Measurements from ENCODE around the gene SH3RF3. TPM values are rescaled to one million over a fixed set of nuclear protein-coding genes. Genes with fewer than 3 reads are reported as not detected.

SH3RF3 gene
- total RNA-seq, 2 donors from 2014 or later: 1.3 to 2.5 TPM

DNA sequence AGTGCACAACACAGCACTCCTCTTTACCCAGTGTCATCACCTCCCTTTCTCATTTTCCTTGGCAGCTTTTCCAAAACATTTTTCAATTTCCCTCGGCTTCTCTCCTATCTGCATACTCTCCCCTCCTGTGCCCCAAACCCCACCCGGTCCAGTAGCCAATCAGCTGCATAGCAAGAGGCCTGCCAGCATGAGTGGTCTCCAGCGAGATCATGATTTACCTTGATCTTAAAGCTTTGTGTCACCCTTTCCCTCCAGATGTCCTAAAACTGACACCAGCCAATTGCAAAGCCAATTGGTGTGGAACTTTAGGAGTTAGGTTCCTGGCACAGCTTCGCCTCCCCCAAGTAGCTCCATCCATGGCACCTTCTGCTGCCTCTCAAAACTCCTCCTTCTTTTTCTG is 45.2 kb upstream of the SH3RF3 start:
- H3K4me3 ChIP-seq: no peak overlapping the region
- no peaks in the 10 kb centered on the region for H3K36me3 ChIP-seq
- no peaks in the 10 kb centered on the region for H3K4me1 ChIP-seq
- TF ChIP-seq CTCF (IDR thresholded peaks at IDR 0.05): no peak
- H3K9ac ChIP-seq (ENCODE audit: low read depth in 2 of 2, low read length in 2 of 2): no peak overlapping the region
- H3K9me3 ChIP-seq: no peaks in the 10 kb centered on the region
- DNase-seq: no peak
- intact Hi-C loops (cut with DNase I): no loop called here
- H3K27ac ChIP-seq: no peak overlapping the region
- no peaks in the 10 kb centered on the region for H3K27me3 ChIP-seq

- DNase-seq: no peak
- Histone ChIP-seq H3K9me3 (no peaks in the 10 kb centered on the region), H3K27me3 (no peaks in the 10 kb centered on the region), H3K27ac (no peak overlapping the region), H3K9ac (ENCODE audit: low read depth in 2 of 2, low read length in 2 of 2) (no peak overlapping the region), H3K4me1 (no peaks in the 10 kb centered on the region), H3K36me3 (no peaks in the 10 kb centered on the region), H3K4me3 (no peak overlapping the region)
- intact Hi-C loops (cut with DNase I): no loop called here
- TF ChIP-seq CTCF (IDR thresholded peaks at IDR 0.05): no peak
Observed at GRCh38 chr2:109084341-109084740, 44.7 kb upstream of the SH3RF3 start.

DNA sequence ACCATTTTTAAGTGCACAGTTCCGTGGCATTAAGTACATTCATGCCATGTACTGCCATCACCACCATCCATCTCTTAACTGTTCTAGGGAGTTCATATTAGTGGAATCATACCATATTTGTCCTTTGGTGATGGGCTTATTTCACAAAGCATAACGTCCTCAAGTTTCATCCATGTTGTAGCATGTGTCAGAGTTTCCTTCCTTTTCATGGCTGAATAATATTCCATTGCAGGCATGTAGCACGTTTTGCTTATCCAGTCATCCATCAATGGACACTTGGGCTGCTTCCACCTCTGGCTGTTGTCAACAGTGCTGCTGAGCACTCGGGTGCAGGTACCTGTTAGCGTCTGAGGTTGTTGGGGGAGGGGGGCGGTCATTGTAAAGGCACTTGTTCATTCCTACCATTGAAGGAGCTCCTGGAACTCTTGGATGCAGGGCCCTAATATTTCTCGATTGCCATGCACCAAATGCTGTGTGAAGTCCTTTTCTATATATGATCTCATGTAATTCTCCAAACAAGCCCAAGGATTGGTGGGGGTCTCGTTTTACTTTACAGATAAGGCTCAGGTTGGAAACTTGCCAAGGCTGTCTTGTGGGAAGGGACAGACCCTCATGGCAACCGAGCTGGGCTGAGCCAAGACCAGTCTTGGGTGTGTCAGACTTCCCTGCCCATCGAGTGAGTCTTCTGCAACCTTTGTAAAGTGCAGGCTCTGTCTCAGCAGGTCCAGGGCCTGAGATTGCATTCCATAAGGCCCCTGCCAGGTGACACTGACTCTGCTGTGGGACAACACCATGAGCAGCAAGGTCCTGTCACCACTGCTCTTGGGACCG is 42.9 kb upstream of the SH3RF3 start:
- TF ChIP-seq CTCF (IDR thresholded peaks at IDR 0.05): no peak
- intact Hi-C loops (cut with DNase I): no loop called here
- Histone ChIP-seq H3K4me3 (no peak overlapping the region), H3K36me3 (no peaks in the 10 kb centered on the region), H3K9ac (ENCODE audit: low read depth in 2 of 2, low read length in 2 of 2) (no peak overlapping the region), H3K27me3 (no peaks in the 10 kb centered on the region), H3K4me1 (no peaks in the 10 kb centered on the region), H3K27ac (no peak overlapping the region), H3K9me3 (no peaks in the 10 kb centered on the region)
- no peak for DNase-seq

DNA sequence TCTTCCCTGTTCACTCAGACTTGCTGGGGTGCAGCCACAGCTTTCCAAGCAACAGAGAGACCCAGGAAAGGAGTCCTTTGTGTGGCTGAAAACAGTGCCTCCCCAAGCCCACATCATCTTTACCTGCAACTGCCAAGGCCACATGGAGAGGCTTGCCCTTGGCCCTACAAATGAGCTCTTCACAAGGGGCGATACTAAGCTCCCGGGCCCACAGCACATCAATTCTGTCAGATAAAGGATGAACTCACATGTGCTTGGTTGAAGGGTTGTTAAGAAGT is 42.3 kb upstream of the SH3RF3 start:
- intact Hi-C loops (cut with DNase I): no loop called here
- no peaks in the 10 kb centered on the region for H3K4me1 ChIP-seq
- DNase-seq: no peak
- no peak overlapping the region for H3K27ac ChIP-seq
- no peaks in the 10 kb centered on the region for H3K36me3 ChIP-seq
- no peak overlapping the region for H3K9ac ChIP-seq (ENCODE audit: low read depth in 2 of 2, low read length in 2 of 2)
- no peak overlapping the region for H3K4me3 ChIP-seq
- TF ChIP-seq CTCF (IDR thresholded peaks at IDR 0.05): no peak
- H3K27me3 ChIP-seq: no peaks in the 10 kb centered on the region
- no peaks in the 10 kb centered on the region for H3K9me3 ChIP-seq

GRCh38 chr2:109087055-109087663 is 41.8 kb upstream of the SH3RF3 start:
- Histone ChIP-seq H3K36me3 (no peaks in the 10 kb centered on the region), H3K4me3 (no peak overlapping the region), H3K27me3 (no peaks in the 10 kb centered on the region), H3K4me1 (no peaks in the 10 kb centered on the region), H3K27ac (no peak overlapping the region), H3K9me3 (no peaks in the 10 kb centered on the region), H3K9ac (ENCODE audit: low read depth in 2 of 2, low read length in 2 of 2) (no peak overlapping the region)
- no peak for DNase-seq
- intact Hi-C loops (cut with DNase I): no loop called here
- TF ChIP-seq CTCF (IDR thresholded peaks at IDR 0.05): no peak
